Measurements from ENCODE around the gene TMEM43.
"Not testable (repeated sequence)": the region's sequence is repeated elsewhere in the genome, so short reads cannot be mapped to it uniquely, and the experiment has no call there.

Gene TMEM43

GRCh38 chr3:14124615-14125192, at the start of gene TMEM43, which contains the start of gene CHCHD4:
TSS of gene TMEM43 (plus strand) at chr3:14125052. CDS start at chr3:14125194, 142 bp downstream.
TSS of gene CHCHD4 (minus strand) at chr3:14124870. CDS start at chr3:14124676, 194 bp downstream.
- H3K4me3 ChIP-seq = peak within 1 kb of the TSS; percentile 72 to 83
- H3K9me3 ChIP-seq = no peaks in the 10 kb centered on the region
- H3K27me3 ChIP-seq = no peaks in the 10 kb centered on the region
- peak within 1 kb of the TSS; percentile 93 to 94 for H3K27ac ChIP-seq
- peak; percentile 99 to 100 for DNase-seq
- TF ChIP-seq CTCF (IDR thresholded peaks at IDR 0.05) = peak in 1 of 2 experiments; percentile 8
- H3K4me1 ChIP-seq = peaks cover 0 to 41% (median 31%) of the 10 kb centered on the region in 4 donors
- H3K36me3 ChIP-seq = peaks cover 10 to 40% (median 19%) of the 10 kb centered on the region in 3 donors
- intact Hi-C loops (cut with DNase I; ENCODE audit: low total_unique reads) = loop anchor here (2.0 to 10.0 kb wide), 4 partner anchors 54 to 820 kb away; partner anchors contain the start of genes LSM3, NR2C2 and XPC

DNA sequence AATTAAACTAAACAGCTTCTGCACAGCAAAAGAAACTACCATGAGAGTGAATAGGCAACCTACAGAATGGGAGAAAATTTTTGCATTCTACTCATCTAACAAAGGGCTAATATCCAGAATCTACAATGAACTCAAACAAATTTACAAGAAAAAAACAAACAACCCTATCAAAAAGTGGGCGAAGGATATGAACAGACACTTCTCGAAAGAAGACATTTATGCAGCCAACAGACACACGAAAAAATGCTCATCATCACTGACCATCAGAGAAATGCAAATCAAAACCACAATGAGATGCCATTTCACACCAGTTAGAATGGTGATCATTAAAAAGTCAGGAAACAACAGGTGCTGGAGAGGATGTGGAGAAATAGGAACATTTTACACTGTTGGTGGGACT, 49.6 kb upstream of the TMEM43 start:
- DNase-seq; H3K4me3 ChIP-seq; intact Hi-C loops (cut with DNase I; ENCODE audit: low total_unique reads); H3K9me3 ChIP-seq; H3K36me3 ChIP-seq; H3K27me3 ChIP-seq; H3K27ac ChIP-seq; H3K4me1 ChIP-seq: not testable (repeated sequence)

- Histone ChIP-seq H3K4me1 (peaks cover 0 to 6% (median 0%) of the 10 kb centered on the region in 4 donors), H3K36me3 (no peaks in the 10 kb centered on the region), H3K27ac (no peak overlapping the region), H3K4me3 (no peak overlapping the region), H3K27me3 (no peaks in the 10 kb centered on the region), H3K9me3 (no peaks in the 10 kb centered on the region)
- intact Hi-C loops (cut with DNase I; ENCODE audit: low total_unique reads) = no loop called here
- DNase-seq = no peak
- TF ChIP-seq CTCF (IDR thresholded peaks at IDR 0.05) = no peak
These were observed 47.5 kb upstream of the TMEM43 start for GRCh38 chr3:14077310-14077709.

DNA sequence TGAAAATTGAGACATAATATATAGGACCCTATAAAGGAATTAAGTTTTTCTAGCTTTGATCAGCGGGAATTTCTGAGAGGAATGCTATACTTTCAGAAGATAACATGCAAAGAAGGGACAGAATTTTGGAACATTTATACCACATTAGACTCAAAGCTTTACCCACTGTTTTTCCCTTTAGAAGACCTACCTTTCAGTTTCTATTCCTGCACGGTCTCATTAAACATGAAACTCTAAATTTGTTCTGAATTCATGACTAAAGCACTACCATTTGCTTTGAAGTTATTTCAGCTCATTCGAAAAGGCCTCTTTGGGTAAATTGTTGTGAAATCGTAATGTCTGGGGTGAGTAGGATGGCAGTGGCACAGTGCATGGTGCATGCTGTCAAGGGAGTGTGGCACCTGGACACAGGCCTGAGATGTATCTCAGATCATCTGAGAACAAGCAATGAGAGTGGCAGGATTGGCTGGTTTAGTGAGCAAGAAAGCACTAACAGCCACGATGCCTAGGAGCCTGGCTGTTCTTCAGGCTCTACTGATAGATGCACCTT, 42.7 kb upstream of the TMEM43 start:
- Histone ChIP-seq H3K4me3 (no peak overlapping the region), H3K27me3 (no peaks in the 10 kb centered on the region), H3K36me3 (no peaks in the 10 kb centered on the region), H3K9me3 (no peaks in the 10 kb centered on the region), H3K4me1 (peaks cover 0 to 6% (median 0%) of the 10 kb centered on the region in 4 donors), H3K27ac (no peak overlapping the region)
- no peak for DNase-seq
- no peak for TF ChIP-seq CTCF (IDR thresholded peaks at IDR 0.05)
- intact Hi-C loops (cut with DNase I; ENCODE audit: low total_unique reads) = no loop called here

GRCh38 chr3:14087461-14087860, 37.4 kb upstream of the TMEM43 start:
- H3K36me3 ChIP-seq; H3K27me3 ChIP-seq; DNase-seq; H3K4me3 ChIP-seq; H3K27ac ChIP-seq; H3K4me1 ChIP-seq; intact Hi-C loops (cut with DNase I; ENCODE audit: low total_unique reads): not testable (repeated sequence)
- H3K9me3 ChIP-seq = peaks cover 0 to 11% (median 0%) of the 10 kb centered on the region in 3 donors

GRCh38 chr3:14091959-14092358, 32.9 kb upstream of the TMEM43 start:
- H3K27ac ChIP-seq; H3K36me3 ChIP-seq; intact Hi-C loops (cut with DNase I; ENCODE audit: low total_unique reads); H3K27me3 ChIP-seq; H3K4me1 ChIP-seq; DNase-seq; H3K4me3 ChIP-seq: not testable (repeated sequence)
- peaks cover 0 to 11% (median 0%) of the 10 kb centered on the region in 3 donors for H3K9me3 ChIP-seq

- no peaks in the 10 kb centered on the region for H3K27me3 ChIP-seq
- intact Hi-C loops (cut with DNase I; ENCODE audit: low total_unique reads) = no loop called here
- no peaks in the 10 kb centered on the region for H3K4me1 ChIP-seq
- no peak overlapping the region for H3K27ac ChIP-seq
- H3K36me3 ChIP-seq = no peaks in the 10 kb centered on the region
- H3K9me3 ChIP-seq = peaks cover 0 to 11% (median under 1%) of the 10 kb centered on the region in 3 donors
- no peak for TF ChIP-seq CTCF (IDR thresholded peaks at IDR 0.05)
- DNase-seq = no peak
- no peak overlapping the region for H3K4me3 ChIP-seq
These were observed 32.4 kb upstream of the TMEM43 start for GRCh38 chr3:14092464-14092863.
